CD4-positive, alpha-beta T cell treated with Interleukin-4 for 1 hour (primary cell): ENCODE results near the gene EFNA3.

Experiments used
- DNase-seq, 2 donors: peaks; one replicate each; pipeline ENCODE4 v3.0.0-alpha.2; 2020 to 2022

EFNA3 gene

GRCh38 chr1:155070158-155070621 lies 8.4 kb upstream of the EFNA3 start:
- DNase-seq, result no peak

GRCh38 chr1:155070721-155071569 lies 7.7 kb upstream of the EFNA3 start:
- peak; percentile 83 to 87 for DNase-seq

DNA sequence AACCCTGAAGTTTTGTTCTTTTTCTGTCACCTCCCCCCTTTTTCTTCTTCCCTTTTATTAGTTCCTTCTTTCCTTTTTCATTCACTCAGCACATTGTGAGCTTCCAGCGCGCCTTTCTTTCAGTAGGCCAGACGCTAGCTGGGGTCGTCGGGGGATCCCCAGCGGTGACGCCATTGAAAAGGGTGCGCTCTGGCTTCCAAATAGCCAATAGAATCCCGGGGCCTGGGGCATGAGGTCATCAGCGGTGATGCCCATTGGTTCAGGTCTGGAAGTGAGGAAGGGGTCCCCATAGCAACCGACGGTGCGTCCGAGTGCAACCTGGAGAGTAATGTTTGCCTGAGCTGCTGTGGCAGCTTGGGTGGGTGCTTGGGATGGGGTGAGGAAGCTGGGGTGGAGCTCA lies 6.9 kb upstream of the EFNA3 start:
- DNase-seq, result no peak

DNA sequence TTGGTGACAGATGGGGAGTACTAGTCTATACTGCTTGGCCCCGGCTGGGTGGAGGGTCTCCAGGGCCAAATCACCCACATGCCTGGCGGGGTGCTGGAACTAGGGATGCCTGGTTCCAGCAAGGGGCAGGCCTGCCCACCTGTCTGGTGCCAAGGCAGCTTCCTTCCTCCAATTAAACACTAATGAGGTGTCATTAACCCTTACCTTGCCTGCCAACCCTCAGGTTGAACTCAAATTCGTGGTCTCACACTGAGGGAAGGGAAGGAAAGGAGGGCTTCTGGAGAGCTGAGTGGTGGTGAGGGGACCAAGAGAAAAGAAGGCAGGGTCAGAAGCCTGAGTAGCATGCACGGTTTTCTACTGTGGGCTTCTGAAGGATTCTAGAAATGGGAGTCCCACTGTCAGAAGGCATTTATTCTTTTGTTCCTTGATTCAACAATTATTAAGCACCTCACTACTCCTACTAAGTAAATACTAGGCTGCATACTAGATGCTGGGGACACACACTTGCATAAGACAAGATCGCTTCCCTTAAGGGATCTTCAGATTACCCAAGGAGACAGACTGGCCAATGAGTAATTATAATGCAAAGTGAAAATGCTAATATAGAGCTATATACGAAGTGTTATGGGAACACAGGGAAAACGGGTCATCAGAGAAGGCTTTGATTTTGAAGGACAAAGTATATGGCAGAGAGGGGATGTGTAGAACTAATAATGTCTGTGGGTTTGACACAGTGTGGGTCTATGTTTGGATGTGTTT lies 5.9 kb upstream of the EFNA3 start:
- DNase-seq, result no peak

DNA sequence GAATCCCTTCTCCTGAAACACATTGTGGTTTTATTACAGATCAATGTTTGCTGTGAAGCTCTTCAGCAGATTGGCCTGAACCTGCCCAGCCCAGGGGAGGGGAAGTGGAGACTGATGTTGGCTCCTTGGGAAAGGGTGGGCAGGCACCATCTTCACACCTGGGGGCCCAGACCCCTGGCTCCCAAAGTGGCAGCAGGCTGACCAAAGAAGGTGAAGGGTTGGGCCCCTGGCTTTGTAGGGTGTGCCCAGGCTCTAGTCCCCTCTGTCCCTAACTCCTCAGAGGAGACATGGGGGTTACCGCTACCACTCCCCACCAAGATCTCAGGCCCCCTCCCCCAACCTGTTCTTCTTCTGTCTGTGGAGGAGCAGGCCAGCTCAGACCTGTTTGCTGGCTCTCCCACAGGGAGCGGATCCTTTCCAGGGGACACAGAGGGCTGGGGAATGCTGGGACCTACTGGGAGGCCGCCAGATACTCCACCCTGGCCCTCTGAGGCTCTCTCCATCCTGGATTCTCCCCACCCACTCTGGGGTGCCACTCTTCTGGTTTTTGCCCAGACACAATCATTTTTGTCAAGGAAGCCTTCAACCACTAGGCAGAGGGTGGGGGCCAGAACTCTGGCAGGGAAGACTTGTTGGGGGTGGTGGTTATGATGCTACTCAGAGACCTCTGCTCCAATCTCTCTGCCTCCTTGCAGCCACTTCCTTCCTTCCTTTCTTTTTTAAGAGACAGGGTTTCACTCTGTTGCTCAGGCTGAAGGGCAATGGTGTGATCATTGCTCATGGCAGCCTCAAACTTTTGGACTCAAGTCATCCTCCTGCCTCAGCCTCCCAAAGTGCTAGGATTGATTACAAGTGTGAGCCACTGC lies 5.0 kb upstream of the EFNA3 start:
- no peak for DNase-seq

DNA sequence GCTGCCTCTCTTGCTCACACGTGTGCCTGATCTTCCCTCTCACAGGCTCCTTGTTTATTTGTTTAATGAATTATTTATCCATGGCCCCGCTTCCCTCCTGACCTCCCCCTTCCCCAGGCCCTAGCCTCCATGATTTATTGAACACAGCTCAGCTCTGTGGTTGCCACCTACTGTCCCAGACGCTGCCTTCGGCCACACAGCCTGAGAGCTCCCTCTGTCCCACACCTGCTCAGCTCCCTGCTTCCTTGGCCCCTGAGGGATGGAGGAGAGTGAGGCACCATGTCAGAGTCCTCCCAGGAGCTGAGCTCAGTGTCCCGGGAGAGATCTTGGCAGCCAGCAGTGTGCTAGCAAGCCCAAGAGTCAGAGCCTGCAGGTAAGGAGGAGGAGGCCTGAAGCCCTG lies 3.1 kb upstream of the EFNA3 start:
- DNase-seq, result no peak

GRCh38 chr1:155076371-155076770 lies 2.3 kb upstream of the EFNA3 start:
- no peak for DNase-seq

DNA sequence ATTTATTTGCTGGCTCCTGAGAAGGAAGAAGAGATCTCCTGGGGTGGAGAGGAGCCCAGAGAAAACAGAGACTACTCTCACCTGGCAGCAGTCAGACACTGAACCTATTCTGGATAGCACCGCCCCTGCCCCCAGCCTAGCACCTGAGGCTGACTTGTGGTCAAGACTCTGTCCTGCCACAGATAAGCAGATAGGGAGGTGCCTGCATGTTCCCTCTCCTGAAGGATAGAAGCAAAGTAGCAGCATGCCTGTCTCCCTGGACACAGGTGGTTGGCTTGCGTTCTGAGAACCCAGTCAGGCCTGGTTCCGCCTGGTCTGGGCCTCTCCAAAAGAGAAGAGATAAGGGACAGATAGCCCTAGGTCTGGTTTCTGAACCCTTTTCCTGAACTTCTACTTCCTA lies 1.3 kb upstream of the EFNA3 start:
- no peak for DNase-seq

DNA sequence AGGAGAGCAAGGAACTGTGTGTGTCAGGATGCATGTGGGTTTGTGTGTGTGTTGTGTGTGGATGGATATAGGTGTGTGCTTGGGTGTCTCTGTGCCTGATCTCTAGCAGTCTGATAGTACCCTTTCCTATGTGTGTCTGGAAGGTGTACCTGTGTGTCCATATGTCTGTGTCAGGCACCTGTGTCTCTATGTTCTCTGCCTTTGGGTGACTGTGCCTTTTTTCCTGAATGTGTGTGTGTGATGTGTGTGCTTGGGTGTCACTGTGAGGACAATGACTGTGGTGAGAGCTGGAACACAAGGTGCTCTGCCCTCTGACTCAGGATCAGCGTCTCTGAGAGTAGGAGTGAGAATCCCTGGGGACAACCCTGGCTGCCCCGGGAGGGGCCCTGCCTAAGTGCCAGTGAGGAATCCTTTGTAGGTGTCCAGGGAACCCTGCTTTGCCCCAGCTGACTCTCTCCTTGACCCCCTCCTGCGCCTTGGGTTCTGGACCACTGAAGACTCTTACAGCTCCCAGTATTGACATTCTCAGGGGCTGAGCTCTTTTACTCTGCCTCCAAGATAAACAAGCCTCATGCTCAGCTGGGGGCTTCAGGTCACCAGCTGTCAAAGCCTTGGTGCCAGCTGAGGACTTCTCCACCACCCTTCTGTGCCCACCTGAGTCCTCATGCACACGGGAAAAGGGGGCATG lies 735 bp upstream of the EFNA3 start:
- no peak for DNase-seq

GRCh38 chr1:155079210-155079486 lies 511 bp downstream of the EFNA3 start:
- no peak for DNase-seq

GRCh38 chr1:155079487-155080311 lies 1.1 kb downstream of the EFNA3 start:
- DNase-seq, result no peak

DNA sequence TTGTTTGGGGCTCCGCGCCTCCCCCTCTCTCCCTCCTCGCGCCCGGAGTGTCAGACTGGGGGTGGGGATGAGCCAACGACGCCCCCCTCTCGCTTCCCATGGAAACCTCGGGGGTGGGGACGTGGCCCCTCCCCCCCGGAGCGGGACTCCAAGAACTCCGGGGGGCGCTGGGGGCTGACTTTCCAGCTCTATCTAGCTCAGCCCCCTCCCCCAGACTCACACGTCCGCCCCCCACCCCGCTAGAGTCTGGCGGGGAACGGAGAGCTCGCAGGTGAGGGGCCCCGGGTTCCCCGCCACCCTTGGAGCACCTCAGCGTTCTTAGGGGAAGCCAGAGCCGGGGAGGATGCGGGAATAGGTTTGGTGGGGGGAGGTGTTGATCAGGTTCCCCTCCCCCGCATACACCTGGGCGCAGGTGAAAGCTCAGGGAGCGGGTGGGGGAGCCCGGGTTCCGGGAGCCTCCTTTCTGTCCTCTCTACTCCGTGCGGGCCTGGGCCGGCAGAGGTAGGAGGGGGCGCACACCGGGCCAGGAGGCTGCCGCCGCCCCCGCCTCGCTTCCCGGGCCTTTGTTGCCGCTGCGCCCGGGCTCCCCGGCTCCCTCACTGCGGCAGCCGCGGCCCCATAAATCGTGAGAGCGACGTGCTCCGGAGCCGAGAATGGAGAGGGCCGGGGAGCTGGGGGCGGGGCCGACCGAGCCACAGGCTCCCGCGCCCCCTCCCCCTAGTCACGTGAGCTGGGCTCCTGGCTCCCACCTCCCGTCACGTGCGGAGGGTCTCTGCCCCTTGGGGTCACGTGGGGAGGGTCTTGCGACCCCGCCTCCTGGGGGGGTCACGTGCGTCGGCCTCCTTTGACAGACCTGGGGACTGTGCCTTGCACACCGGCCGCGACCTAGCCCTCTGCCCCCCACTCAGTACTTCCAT lies 1.9 kb downstream of the EFNA3 start:
- peak in 1 of 2 donors; percentile 46 for DNase-seq

- no peak for DNase-seq
These were observed 3.0 kb downstream of the EFNA3 start for GRCh38 chr1:155081472-155082300.

GRCh38 chr1:155082301-155083051 lies 3.8 kb downstream of the EFNA3 start:
- no peak for DNase-seq

GRCh38 chr1:155083052-155083541 lies 4.5 kb downstream of the EFNA3 start:
- DNase-seq, result no peak

DNA sequence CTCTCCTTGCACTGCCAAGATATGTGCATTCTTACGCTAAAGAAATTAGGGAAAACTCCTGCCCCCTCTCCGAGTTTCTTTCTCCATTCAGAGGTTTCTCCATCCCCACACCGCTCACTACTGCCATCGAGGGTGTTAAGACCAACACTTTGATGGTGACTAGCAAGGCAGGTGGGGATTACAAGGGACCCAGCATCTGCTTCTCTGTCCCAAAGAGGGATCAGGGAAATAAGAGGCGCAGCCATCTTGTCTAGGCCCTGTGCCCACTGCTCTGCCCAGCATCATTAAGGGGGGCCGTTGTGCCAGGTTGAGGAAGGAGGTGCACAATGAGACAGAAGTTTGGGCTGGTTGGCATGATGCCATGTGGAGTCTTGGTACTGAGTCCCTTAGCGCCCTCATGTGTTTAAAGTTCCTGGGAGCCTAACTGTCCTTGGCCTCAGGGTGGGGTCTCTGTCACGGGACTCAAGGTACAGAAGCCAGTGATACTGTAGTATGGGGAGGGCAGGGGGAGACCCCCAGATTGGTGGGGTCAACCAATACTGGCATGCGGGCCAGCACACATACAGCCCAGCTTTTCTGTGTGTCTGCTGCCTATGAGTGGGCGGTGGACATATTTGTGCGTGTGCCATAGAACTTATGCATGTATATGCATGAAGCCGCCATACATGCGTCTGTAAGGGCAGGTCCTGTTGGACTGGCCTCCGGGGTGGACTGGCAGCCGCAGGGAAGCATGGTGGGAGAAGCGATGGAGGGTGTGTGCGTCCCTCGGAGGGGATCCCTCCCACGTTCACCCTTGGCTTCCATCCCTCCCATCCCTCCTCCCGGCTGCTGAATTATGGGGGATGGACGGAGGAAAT lies 5.5 kb downstream of the EFNA3 start:
- peak; percentile 40 to 48 for DNase-seq

GRCh38 chr1:155084722-155085503 lies 6.3 kb downstream of the EFNA3 start:
- DNase-seq, result peak; percentile 92 to 94
